Measurements from ENCODE around the gene GAL3ST2.

The GAL3ST2 gene

GRCh38 chr2:241809383-241810306 lies 33.0 kb downstream of the GAL3ST2 start:
- peaks cover 2% of the 10 kb centered on the region for H3K27me3 ChIP-seq (ENCODE audit: control insufficient read depth, insufficient read depth, low read length)
- H3K9ac ChIP-seq (ENCODE audit: low read depth, low read length) = no peak overlapping the region
- no peaks in the 10 kb centered on the region for H3K9me3 ChIP-seq (ENCODE audit: control insufficient read depth, insufficient read depth, low read length)
- H3K36me3 ChIP-seq (ENCODE audit: control insufficient read depth, insufficient read depth, low read length) = no peaks in the 10 kb centered on the region
- H3K4me3 ChIP-seq (ENCODE audit: low read depth, low read length) = no peak overlapping the region
- H3K4me1 ChIP-seq (ENCODE audit: control insufficient read depth, insufficient read depth, low read length) = peaks cover 3% of the 10 kb centered on the region

GRCh38 chr2:241810307-241811200 lies 33.9 kb downstream of the GAL3ST2 start:
- Histone ChIP-seq H3K9ac (ENCODE audit: low read depth, low read length) (no peak overlapping the region), H3K36me3 (ENCODE audit: control insufficient read depth, insufficient read depth, low read length) (no peaks in the 10 kb centered on the region), H3K9me3 (ENCODE audit: control insufficient read depth, insufficient read depth, low read length) (no peaks in the 10 kb centered on the region), H3K4me3 (ENCODE audit: low read depth, low read length) (no peak overlapping the region), H3K27me3 (ENCODE audit: control insufficient read depth, insufficient read depth, low read length) (no peaks in the 10 kb centered on the region), H3K4me1 (ENCODE audit: control insufficient read depth, insufficient read depth, low read length) (no peaks in the 10 kb centered on the region)

GRCh38 chr2:241811201-241811951 lies 34.8 kb downstream of the GAL3ST2 start:
- Histone ChIP-seq H3K9me3 (ENCODE audit: control insufficient read depth, insufficient read depth, low read length) (no peaks in the 10 kb centered on the region), H3K27me3 (ENCODE audit: control insufficient read depth, insufficient read depth, low read length) (no peaks in the 10 kb centered on the region), H3K9ac (ENCODE audit: low read depth, low read length) (no peak overlapping the region), H3K4me3 (ENCODE audit: low read depth, low read length) (no peak overlapping the region), H3K4me1 (ENCODE audit: control insufficient read depth, insufficient read depth, low read length) (no peaks in the 10 kb centered on the region), H3K36me3 (ENCODE audit: control insufficient read depth, insufficient read depth, low read length) (no peaks in the 10 kb centered on the region)

GRCh38 chr2:241811952-241812729 lies 35.5 kb downstream of the GAL3ST2 start:
- H3K27me3 ChIP-seq (ENCODE audit: control insufficient read depth, insufficient read depth, low read length) = no peaks in the 10 kb centered on the region
- no peaks in the 10 kb centered on the region for H3K9me3 ChIP-seq (ENCODE audit: control insufficient read depth, insufficient read depth, low read length)
- no peaks in the 10 kb centered on the region for H3K36me3 ChIP-seq (ENCODE audit: control insufficient read depth, insufficient read depth, low read length)
- H3K4me1 ChIP-seq (ENCODE audit: control insufficient read depth, insufficient read depth, low read length) = no peaks in the 10 kb centered on the region
- no peak overlapping the region for H3K4me3 ChIP-seq (ENCODE audit: low read depth, low read length)
- H3K9ac ChIP-seq (ENCODE audit: low read depth, low read length) = no peak overlapping the region

GRCh38 chr2:241812730-241813643 lies 36.4 kb downstream of the GAL3ST2 start:
- no peaks in the 10 kb centered on the region for H3K27me3 ChIP-seq (ENCODE audit: control insufficient read depth, insufficient read depth, low read length)
- H3K4me1 ChIP-seq (ENCODE audit: control insufficient read depth, insufficient read depth, low read length) = no peaks in the 10 kb centered on the region

GRCh38 chr2:241813644-241814392 lies 37.2 kb downstream of the GAL3ST2 start:
- H3K9ac ChIP-seq (ENCODE audit: low read depth, low read length) = no peak overlapping the region
- no peaks in the 10 kb centered on the region for H3K4me1 ChIP-seq (ENCODE audit: control insufficient read depth, insufficient read depth, low read length)

More at GRCh38 chr2:241812730-241813643, 36.4 kb downstream of the GAL3ST2 start:
- no peak overlapping the region for H3K4me3 ChIP-seq (ENCODE audit: low read depth, low read length)
- H3K9ac ChIP-seq (ENCODE audit: low read depth, low read length) = no peak overlapping the region
- no peaks in the 10 kb centered on the region for H3K36me3 ChIP-seq (ENCODE audit: control insufficient read depth, insufficient read depth, low read length)
- no peaks in the 10 kb centered on the region for H3K9me3 ChIP-seq (ENCODE audit: control insufficient read depth, insufficient read depth, low read length)

GRCh38 chr2:241814393-241814642 lies 37.7 kb downstream of the GAL3ST2 start:
- H3K9me3 ChIP-seq (ENCODE audit: control insufficient read depth, insufficient read depth, low read length) = no peaks in the 10 kb centered on the region
- H3K9ac ChIP-seq (ENCODE audit: low read depth, low read length) = no peak overlapping the region
- H3K4me3 ChIP-seq (ENCODE audit: low read depth, low read length) = no peak overlapping the region
- H3K36me3 ChIP-seq (ENCODE audit: control insufficient read depth, insufficient read depth, low read length) = no peaks in the 10 kb centered on the region
- H3K27me3 ChIP-seq (ENCODE audit: control insufficient read depth, insufficient read depth, low read length) = no peaks in the 10 kb centered on the region
- H3K4me1 ChIP-seq (ENCODE audit: control insufficient read depth, insufficient read depth, low read length) = no peaks in the 10 kb centered on the region

More at GRCh38 chr2:241813644-241814392, 37.2 kb downstream of the GAL3ST2 start:
- Histone ChIP-seq H3K4me3 (ENCODE audit: low read depth, low read length) (no peak overlapping the region), H3K27me3 (ENCODE audit: control insufficient read depth, insufficient read depth, low read length) (no peaks in the 10 kb centered on the region), H3K9me3 (ENCODE audit: control insufficient read depth, insufficient read depth, low read length) (no peaks in the 10 kb centered on the region), H3K36me3 (ENCODE audit: control insufficient read depth, insufficient read depth, low read length) (no peaks in the 10 kb centered on the region)

GRCh38 chr2:241814643-241815476 lies 38.2 kb downstream of the GAL3ST2 start:
- Histone ChIP-seq H3K4me3 (ENCODE audit: low read depth, low read length) (no peak overlapping the region), H3K27me3 (ENCODE audit: control insufficient read depth, insufficient read depth, low read length) (no peaks in the 10 kb centered on the region), H3K9ac (ENCODE audit: low read depth, low read length) (no peak overlapping the region), H3K36me3 (ENCODE audit: control insufficient read depth, insufficient read depth, low read length) (no peaks in the 10 kb centered on the region), H3K4me1 (ENCODE audit: control insufficient read depth, insufficient read depth, low read length) (no peaks in the 10 kb centered on the region), H3K9me3 (ENCODE audit: control insufficient read depth, insufficient read depth, low read length) (no peaks in the 10 kb centered on the region)

- Histone ChIP-seq H3K9ac (ENCODE audit: low read depth, low read length) (no peak overlapping the region), H3K4me3 (ENCODE audit: low read depth, low read length) (no peak overlapping the region), H3K9me3 (ENCODE audit: control insufficient read depth, insufficient read depth, low read length) (no peaks in the 10 kb centered on the region), H3K27me3 (ENCODE audit: control insufficient read depth, insufficient read depth, low read length) (no peaks in the 10 kb centered on the region), H3K36me3 (ENCODE audit: control insufficient read depth, insufficient read depth, low read length) (peaks cover 2% of the 10 kb centered on the region), H3K4me1 (ENCODE audit: control insufficient read depth, insufficient read depth, low read length) (no peaks in the 10 kb centered on the region)
Observed at GRCh38 chr2:241815477-241816430, 39.1 kb downstream of the GAL3ST2 start.
